SIG-M5 treated with dmso at 0.1 percent for 504 hours (cell line): ENCODE results near the gene BAIAP2.

Experiments used
- DNase-seq: peaks from one replicate; lab custom pipeline; 2025; ENCODE audit not compliant: unreplicated experiment; lab: John Stamatoyannopoulos, UW

The BAIAP2 gene

GRCh38 chr17:81121841-81122733, 87.1 kb downstream of the BAIAP2 start:
- DNase-seq, result no peak

GRCh38 chr17:81123052-81124048, 88.4 kb downstream of the BAIAP2 start:
- DNase-seq, result no peak

GRCh38 chr17:81124377-81124776, 89.4 kb downstream of the BAIAP2 start:
- no peak for DNase-seq

GRCh38 chr17:81125573-81126081, 90.7 kb downstream of the BAIAP2 start:
- no peak for DNase-seq

- DNase-seq, result no peak
These were observed 91.6 kb downstream of the BAIAP2 start for GRCh38 chr17:81126281-81127132.

GRCh38 chr17:81127133-81127455, 92.1 kb downstream of the BAIAP2 start:
- DNase-seq, result no peak

- no peak for DNase-seq
These were observed 92.7 kb downstream of the BAIAP2 start for GRCh38 chr17:81127526-81128177.

GRCh38 chr17:81128338-81128737, 93.4 kb downstream of the BAIAP2 start:
- DNase-seq, result no peak

GRCh38 chr17:81128774-81129173, 93.8 kb downstream of the BAIAP2 start:
- DNase-seq, result no peak

GRCh38 chr17:81129289-81129688, 94.3 kb downstream of the BAIAP2 start:
- no peak for DNase-seq

- DNase-seq, result no peak
These were observed 94.9 kb downstream of the BAIAP2 start for GRCh38 chr17:81129711-81130367.

GRCh38 chr17:81130385-81131361, 95.7 kb downstream of the BAIAP2 start:
- DNase-seq, result no peak

GRCh38 chr17:81131486-81132196, 96.7 kb downstream of the BAIAP2 start:
- no peak for DNase-seq

- no peak for DNase-seq
These were observed 97.2 kb downstream of the BAIAP2 start for GRCh38 chr17:81132197-81132540.

- no peak for DNase-seq
These were observed 98.1 kb downstream of the BAIAP2 start for GRCh38 chr17:81132770-81133723.

- no peak for DNase-seq
These were observed 99.3 kb downstream of the BAIAP2 start for GRCh38 chr17:81134064-81134781.
